Endothelial cell of umbilical vein (primary cell): ENCODE data around the gene SORCS1. TPM values are rescaled to one million over a fixed set of nuclear protein-coding genes. Genes with fewer than 3 reads are reported as not detected.

Source experiments
- BruUV-seq: library from RNA; stranded (reverse); fragments of 400-500 nt; replicated peaks from 2 replicates; lab custom pipeline; 2021; lab: Mats Ljungman, UMichigan
- CTCF ChIA-PET: fragments of 300-600, 350-600 bp; sonication (Branson Sonifier 250); formaldehyde crosslinking; loops from one replicate; lab custom pipeline; 2021; ENCODE audit warnings: antibody characterized with exemption, inconsistent platforms; lab: Charles Lee
- POLR2A ChIA-PET: fragments of 300-600, 350-600 bp; sonication (Branson Sonifier 250); formaldehyde crosslinking; loops from one replicate; lab custom pipeline; 2021; ENCODE audit warnings: antibody characterized with exemption, inconsistent platforms; lab: Charles Lee
- DNase-seq: peaks from one replicate; pipeline ENCODE4 v3.0.0-alpha.2; 2011; ENCODE audit warnings: low read depth, low spot score
- FAIRE-seq: peaks from 2 replicates; lab custom pipeline; 2011; peaks lifted over from hg19 to GRCh38; lab: Jason Lieb, UNC
- H2AFZ ChIP-seq: 2 replicates; pipeline ENCODE4 v1.6.0; 2012; ENCODE audit warnings: low read depth, low read length, control low read depth, inconsistent platforms
- H3K27ac ChIP-seq: 2 replicates; pipeline ENCODE4 v1.5.1; 2011; ENCODE audit warnings: low read depth, mild to moderate bottlenecking, control low read depth, low read length, moderate library complexity; ENCODE audit not compliant: insufficient read depth
- H3K27me3 ChIP-seq, 2 experiments: 2 replicates each; pipeline versions ENCODE4 v1.6.0 to v1.6.1; 2011; ENCODE audit warnings: low read length in 2 of 2, mixed read lengths in 1 of 2; ENCODE audit not compliant: control insufficient read depth in 2 of 2, insufficient read depth in 2 of 2
- H3K36me3 ChIP-seq, 2 experiments: 2 replicates in 1 of 2; 3 replicates in 1 of 2; pipeline ENCODE4 v1.5.1; 2011; ENCODE audit warnings: low read length in 2 of 2, mild to moderate bottlenecking in 1 of 2, moderate library complexity in 1 of 2; ENCODE audit not compliant: control insufficient read depth in 2 of 2, insufficient read depth in 2 of 2; ENCODE audit errors: extremely low read depth in 1 of 2
- H3K4me1 ChIP-seq: 3 replicates; pipeline ENCODE4 v1.5.1; 2011; ENCODE audit warnings: mild to moderate bottlenecking, low read length; ENCODE audit not compliant: control insufficient read depth, insufficient read depth; ENCODE audit errors: extremely low read depth
- H3K4me2 ChIP-seq: 2 replicates; pipeline ENCODE4 v1.6.1; 2011; ENCODE audit warnings: low read length, control low read depth, mixed read lengths; ENCODE audit not compliant: insufficient read depth
- H3K4me3 ChIP-seq, 3 experiments: fragments of 200-600 bp in 1 of 3; sonication (generic), shearing (Covaris generic) in 1 of 3; replicated peaks in 1 of 3; 2 replicates each; pipeline ENCODE4 v1.5.1; 2011 to 2016; ENCODE audit warnings: control low read depth in 3 of 3, low read length in 3 of 3, mild to moderate bottlenecking in 2 of 3, inconsistent platforms in 1 of 3, low read depth in 1 of 3, moderate library complexity in 1 of 3; ENCODE audit not compliant: insufficient read depth in 1 of 3
- H3K79me2 ChIP-seq: 2 replicates; pipeline ENCODE4 v1.6.0; 2012; ENCODE audit warnings: low read length, inconsistent platforms; ENCODE audit not compliant: control insufficient read depth, insufficient read depth
- H3K9ac ChIP-seq: replicated peaks from 2 replicates; pipeline ENCODE3; 2011; ENCODE audit warnings: low read length, control low read depth; ENCODE audit not compliant: insufficient read depth; ENCODE audit errors: extremely low read depth
- H3K9me1 ChIP-seq: replicated peaks from 3 replicates; pipeline ENCODE4 v1.6.0; 2011; ENCODE audit warnings: mild to moderate bottlenecking, low read length; ENCODE audit not compliant: control insufficient read depth, insufficient read depth; ENCODE audit errors: extremely low read depth
- H3K9me3 ChIP-seq: replicated peaks from 2 replicates; pipeline ENCODE4 v1.5.1; 2012; ENCODE audit warnings: low read length, inconsistent platforms; ENCODE audit not compliant: control insufficient read depth, insufficient read depth
- H4K20me1 ChIP-seq: replicated peaks from 2 replicates; pipeline ENCODE3; 2011; ENCODE audit warnings: mild to moderate bottlenecking, low read length; ENCODE audit not compliant: control insufficient read depth, insufficient read depth; ENCODE audit errors: extremely low read depth
- EZH2 ChIP-seq: IDR thresholded peaks from 2 replicates; pipeline ENCODE4 v1.6.1; 2012; ENCODE audit warnings: borderline replicate concordance, low read depth, mild to moderate bottlenecking, moderate library complexity, low read length, inconsistent platforms; ENCODE audit not compliant: severe bottlenecking
- FOS ChIP-seq: IDR thresholded peaks from 2 replicates; pipeline ENCODE4 v1.6.1; 2011; ENCODE audit warnings: mild to moderate bottlenecking, low read length, moderate library complexity, borderline replicate concordance; ENCODE audit not compliant: insufficient read depth
- GATA2 ChIP-seq: IDR thresholded peaks from 2 replicates; pipeline ENCODE4 v1.7.0; 2011; ENCODE audit warnings: low read depth, mild to moderate bottlenecking, moderate library complexity, mixed read lengths, low read length; ENCODE audit not compliant: insufficient read length, insufficient read depth
- JUN ChIP-seq: IDR thresholded peaks from 2 replicates; pipeline ENCODE4 v1.6.1; 2011; ENCODE audit warnings: borderline replicate concordance, low read depth; ENCODE audit not compliant: insufficient read length, insufficient read depth
- MYC ChIP-seq: IDR thresholded peaks from one replicate; pipeline ENCODE4 v1.6.1; 2011; ENCODE audit warnings: mild to moderate bottlenecking, low read depth, low read length
- POLR2A ChIP-seq: IDR thresholded peaks from 2 replicates; pipeline ENCODE4 v1.6.1; 2012; ENCODE audit warnings: low read depth, mild to moderate bottlenecking, control low read depth, low read length
- POLR2AphosphoS5 ChIP-seq: IDR thresholded peaks from 2 replicates; pipeline ENCODE4 v1.6.1; 2012; ENCODE audit warnings: low read depth, mild to moderate bottlenecking, control low read depth, low read length, moderate library complexity; ENCODE audit not compliant: insufficient read depth
- dilution Hi-C: fragments of 300-500 bp; cut with MboI; formaldehyde crosslinking; loops from one replicate; pipeline ENCODE4 v1.15.0; 2019; ENCODE audit warnings: low sequenced_read_pairs; ENCODE audit not compliant: extremely low pct_ligation_motif_present
- intact Hi-C: fragments of 100-400 bp; cut with micrococcal nuclease; formaldehyde crosslinking; loops from one replicate; pipeline ENCODE4 v1.10.0; 2022
- polyA plus RNA-seq, 4 experiments: library from polyadenylated mRNA; depleted of rRNA in 3 of 4; stranded (reverse) in 3 of 4; unstranded in 1 of 4; fragments of >200 nt; gene quantifications; 2 replicates each; pipeline versions ENCODE4 v1.2.1 to v1.2.3, GENCODE V29; 2011 to 2012; ENCODE audit warnings: missing spikeins in 1 of 4
- total RNA-seq: library from RNA; stranded (reverse); gene quantifications from 2 replicates; pipeline ENCODE4 v1.2.3, GENCODE V29; 2021
- TF ChIP-seq, protein P1 (sequence below), 2 donors: IDR thresholded peaks; 1 replicate in 1 of 2; 2 replicates in 1 of 2; pipeline ENCODE4 v1.5.1; 2011; ENCODE audit warnings: low read length in 2 of 2, mild to moderate bottlenecking in 2 of 2, moderate library complexity in 2 of 2, control low read depth in 1 of 2, inconsistent platforms in 1 of 2, low read depth in 1 of 2; ENCODE audit not compliant: insufficient read depth in 1 of 2; ENCODE audit errors: extremely low read depth in 1 of 2

SORCS1 gene
- total and polyA plus RNA-seq, 2 donors (not counting 3 experiments of a cell fraction or from before 2014, with no cell fraction given), result not detected

DNA sequence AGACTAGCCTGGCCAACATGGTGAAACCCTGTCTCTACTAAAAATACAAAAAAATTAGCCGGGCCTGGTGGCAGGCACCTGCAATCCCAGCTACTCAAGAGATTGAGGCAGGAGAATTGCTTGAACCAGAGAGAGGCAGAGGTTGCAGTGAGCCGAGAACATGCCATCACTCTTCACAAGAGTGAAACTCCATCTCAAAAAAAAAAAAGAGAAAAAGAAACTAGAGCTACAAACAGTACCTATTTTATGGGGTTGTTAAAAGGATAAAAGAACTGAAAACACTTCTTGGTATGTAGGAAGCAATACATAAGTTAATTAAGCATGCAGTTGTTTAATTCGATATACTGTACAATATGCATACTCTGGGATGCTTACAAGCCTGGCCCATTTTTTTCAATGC, 216.9 kb downstream of the SORCS1 start:
- Histone ChIP-seq H2AFZ (no peak overlapping the region), H3K4me2 (no peak overlapping the region), H3K27ac (no peak overlapping the region), H3K79me2 (no peaks in the 10 kb centered on the region), H3K9me3 (peaks cover 2% of the 10 kb centered on the region), H3K9me1 (no peaks in the 10 kb centered on the region), H3K36me3 (no peaks in the 10 kb centered on the region), H4K20me1 (no peaks in the 10 kb centered on the region), H3K4me3 (no peak overlapping the region), H3K27me3 (no peaks in the 10 kb centered on the region), H3K9ac (no peak overlapping the region), H3K4me1 (no peaks in the 10 kb centered on the region)
- dilution Hi-C loops (no loop called here), intact Hi-C loops (no loop called here)
- DNase-seq, result no peak
- TF ChIP-seq JUN, result no peak
- no peak for TF ChIP-seq FOS
- no peak for TF ChIP-seq POLR2AphosphoS5
- TF ChIP-seq, protein P1, sequence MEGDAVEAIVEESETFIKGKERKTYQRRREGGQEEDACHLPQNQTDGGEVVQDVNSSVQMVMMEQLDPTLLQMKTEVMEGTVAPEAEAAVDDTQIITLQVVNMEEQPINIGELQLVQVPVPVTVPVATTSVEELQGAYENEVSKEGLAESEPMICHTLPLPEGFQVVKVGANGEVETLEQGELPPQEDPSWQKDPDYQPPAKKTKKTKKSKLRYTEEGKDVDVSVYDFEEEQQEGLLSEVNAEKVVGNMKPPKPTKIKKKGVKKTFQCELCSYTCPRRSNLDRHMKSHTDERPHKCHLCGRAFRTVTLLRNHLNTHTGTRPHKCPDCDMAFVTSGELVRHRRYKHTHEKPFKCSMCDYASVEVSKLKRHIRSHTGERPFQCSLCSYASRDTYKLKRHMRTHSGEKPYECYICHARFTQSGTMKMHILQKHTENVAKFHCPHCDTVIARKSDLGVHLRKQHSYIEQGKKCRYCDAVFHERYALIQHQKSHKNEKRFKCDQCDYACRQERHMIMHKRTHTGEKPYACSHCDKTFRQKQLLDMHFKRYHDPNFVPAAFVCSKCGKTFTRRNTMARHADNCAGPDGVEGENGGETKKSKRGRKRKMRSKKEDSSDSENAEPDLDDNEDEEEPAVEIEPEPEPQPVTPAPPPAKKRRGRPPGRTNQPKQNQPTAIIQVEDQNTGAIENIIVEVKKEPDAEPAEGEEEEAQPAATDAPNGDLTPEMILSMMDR (IDR thresholded peaks at IDR 0.05; ENCODE audit: extremely low read depth in 1 of 2, insufficient read depth in 1 of 2, low read depth in 1 of 2, low read length in 2 of 2), result no peak
- TF ChIP-seq EZH2, result no peak
- no peak for TF ChIP-seq GATA2
- TF ChIP-seq MYC, result no peak
- TF ChIP-seq POLR2A, result no peak
- FAIRE-seq, result no peak
- ChIA-PET POLR2A (no interaction called here), CTCF (no interaction called here)
- BruUV-seq, result no TSS peak
